PC-3 (cell line): Measurements from ENCODE around the gene METAP1D. TPM values are rescaled to one million over a fixed set of nuclear protein-coding genes. Genes with fewer than 3 reads are reported as not detected.

Source experiments
- ATAC-seq: fragments of 200-7000 bp; cut with Tn5 transposase; 2 replicates; pipeline ENCODE4 v1.9.1; 2020; ENCODE audit warnings: mild to moderate bottlenecking, moderate library complexity
- BruUV-seq: library from RNA; stranded (reverse); fragments of 400-500 nt; replicated peaks from 2 replicates; lab custom pipeline; 2021; lab: Mats Ljungman, UMichigan
- CTCF ChIA-PET: fragments of 300-600 bp; sonication (Branson Sonifier 250); formaldehyde crosslinking; loops from one replicate; lab custom pipeline; 2022; ENCODE audit warnings: antibody characterized with exemption; lab: Charles Lee
- POLR2A ChIA-PET: fragments of 300-600 bp; sonication (Branson Sonifier 250); formaldehyde crosslinking; loops from one replicate; lab custom pipeline; 2022; ENCODE audit warnings: antibody characterized with exemption; ENCODE audit not compliant: unreplicated experiment; lab: Charles Lee
- DNase-seq: peaks from one replicate; pipeline ENCODE4 v3.0.0-alpha.2; 2015
- H2AFZ ChIP-seq: fragments of 300-600 bp; sonication (generic); 2 replicates; pipeline ENCODE4 v1.6.0; 2016; ENCODE audit warnings: antibody characterized with exemption, low read length
- H3F3A ChIP-seq: fragments of 300-600 bp; sonication (generic); one replicate; pipeline ENCODE4 v1.6.0; 2017; ENCODE audit warnings: antibody characterized with exemption, low read length, control low read depth, mild to moderate bottlenecking; ENCODE audit not compliant: unreplicated experiment
- H3K27ac ChIP-seq: fragments of 300-600 bp; sonication (generic); 2 replicates; pipeline ENCODE4 v1.5.1; 2016; ENCODE audit warnings: mild to moderate bottlenecking, low read length
- H3K27me3 ChIP-seq: fragments of 300-600 bp; sonication (generic); 2 replicates; pipeline ENCODE4 v1.6.1; 2016; ENCODE audit warnings: low read length, mixed read lengths
- H3K36me3 ChIP-seq: fragments of 300-600 bp; sonication (generic); 2 replicates; pipeline ENCODE4 v1.6.1; 2016; ENCODE audit warnings: low read depth, mixed run types, low read length, mixed read lengths
- H3K4me1 ChIP-seq: fragments of 300-600 bp; sonication (generic); 2 replicates; pipeline ENCODE4 v1.5.1; 2016; ENCODE audit warnings: low read length; ENCODE audit not compliant: insufficient read depth
- H3K4me2 ChIP-seq: fragments of 300-600 bp; sonication (generic); 2 replicates; pipeline ENCODE4 v1.6.0; 2016; ENCODE audit warnings: low read length
- H3K4me3 ChIP-seq: fragments of 300-600 bp; sonication (generic); 2 replicates; pipeline ENCODE4 v1.5.1; 2016; ENCODE audit warnings: mild to moderate bottlenecking, low read length, mixed read lengths
- H3K79me2 ChIP-seq: fragments of 300-600 bp; sonication (generic); 2 replicates; pipeline ENCODE4 v1.6.1; 2017; ENCODE audit warnings: low read length, mixed read lengths
- H3K9ac ChIP-seq: fragments of 300-600 bp; sonication (generic); 2 replicates; pipeline ENCODE4 v1.6.0; 2016; ENCODE audit warnings: mild to moderate bottlenecking, low read length
- H3K9me2 ChIP-seq: fragments of 300-600 bp; sonication (generic); replicated peaks from 2 replicates; pipeline ENCODE4 v1.6.1; 2016; ENCODE audit warnings: mixed run types, low read length, mixed read lengths
- H3K9me3 ChIP-seq: fragments of 300-600 bp; sonication (generic); 2 replicates; pipeline ENCODE4 v1.6.1; 2016; ENCODE audit warnings: low read length, mixed read lengths
- H4K20me1 ChIP-seq: fragments of 300-600 bp; sonication (generic); 2 replicates; pipeline ENCODE4 v1.6.1; 2016; ENCODE audit warnings: low read length, mixed read lengths
- EZH2 ChIP-seq: fragments of 300-600 bp; sonication (generic); IDR thresholded peaks from one replicate; pipeline ENCODE4 v1.6.1; 2017; ENCODE audit warnings: antibody characterized with exemption, mild to moderate bottlenecking, low read length; ENCODE audit not compliant: unreplicated experiment
- EZH2phosphoT487 ChIP-seq: fragments of 300-600 bp; sonication (generic); IDR thresholded peaks from 2 replicates; pipeline ENCODE4 v1.6.1; 2018; ENCODE audit warnings: mild to moderate bottlenecking, antibody characterized with exemption, low read length, borderline replicate concordance
- intact Hi-C: fragments of 100-400 bp; cut with micrococcal nuclease; formaldehyde crosslinking; loops from 2 replicates; pipeline ENCODE4 v1.9.0; 2023
- total RNA-seq: library from RNA; depleted of rRNA; stranded (reverse); fragments of >200 nt; gene quantifications from 2 replicates; pipeline ENCODE4 v1.2.3, GENCODE V29; 2014
- TF ChIP-seq, protein P1 (sequence below): fragments of 300-600 bp; sonication (generic); conservative IDR thresholded peaks from 2 replicates; pipeline ENCODE4 v1.5.1; 2017; ENCODE audit warnings: antibody characterized with exemption, low read depth, mild to moderate bottlenecking, low read length

The METAP1D gene
- total RNA-seq, 1 experiment from 2014 or later = 12.0 TPM

- no TSS peak for BruUV-seq
- CTCF ChIA-PET = interaction anchor here (0.6 kb wide), 1 partner anchor 411 kb away, joined by 4 read pairs; no protein-coding TSS in a partner anchor
Observed at GRCh38 chr2:172038121-172038520, 38.4 kb downstream of the METAP1D start.

GRCh38 chr2:172038604-172039003, 38.9 kb downstream of the METAP1D start:
- H3K27me3 ChIP-seq = no peaks in the 10 kb centered on the region
- no peaks in the 10 kb centered on the region for H3K79me2 ChIP-seq
- no peaks in the 10 kb centered on the region for H3K9me3 ChIP-seq
- no peak overlapping the region for H2AFZ ChIP-seq
- H3K4me1 ChIP-seq = peaks cover 18% of the 10 kb centered on the region
- CTCF ChIA-PET = interaction anchor here (0.6 kb wide), 2 partner anchors 106 to 412 kb away, joined by 3 to 4 read pairs; no protein-coding TSS in a partner anchor
- no peak overlapping the region for H3K9ac ChIP-seq
- no peaks in the 10 kb centered on the region for H3K36me3 ChIP-seq
- DNase-seq (peak; percentile 95), ATAC-seq (peak; percentile 96)
- intact Hi-C loops = loop anchor here (2.0 kb wide), 2 partner anchors 46 to 56 kb away; partner anchors contain the start of gene DLX1
- TF ChIP-seq EZH2 = no peak
- TF ChIP-seq EZH2phosphoT487 = no peak
- TF ChIP-seq, protein P1, sequence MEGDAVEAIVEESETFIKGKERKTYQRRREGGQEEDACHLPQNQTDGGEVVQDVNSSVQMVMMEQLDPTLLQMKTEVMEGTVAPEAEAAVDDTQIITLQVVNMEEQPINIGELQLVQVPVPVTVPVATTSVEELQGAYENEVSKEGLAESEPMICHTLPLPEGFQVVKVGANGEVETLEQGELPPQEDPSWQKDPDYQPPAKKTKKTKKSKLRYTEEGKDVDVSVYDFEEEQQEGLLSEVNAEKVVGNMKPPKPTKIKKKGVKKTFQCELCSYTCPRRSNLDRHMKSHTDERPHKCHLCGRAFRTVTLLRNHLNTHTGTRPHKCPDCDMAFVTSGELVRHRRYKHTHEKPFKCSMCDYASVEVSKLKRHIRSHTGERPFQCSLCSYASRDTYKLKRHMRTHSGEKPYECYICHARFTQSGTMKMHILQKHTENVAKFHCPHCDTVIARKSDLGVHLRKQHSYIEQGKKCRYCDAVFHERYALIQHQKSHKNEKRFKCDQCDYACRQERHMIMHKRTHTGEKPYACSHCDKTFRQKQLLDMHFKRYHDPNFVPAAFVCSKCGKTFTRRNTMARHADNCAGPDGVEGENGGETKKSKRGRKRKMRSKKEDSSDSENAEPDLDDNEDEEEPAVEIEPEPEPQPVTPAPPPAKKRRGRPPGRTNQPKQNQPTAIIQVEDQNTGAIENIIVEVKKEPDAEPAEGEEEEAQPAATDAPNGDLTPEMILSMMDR = no peak
- peak overlapping the region; percentile 44 for H3K4me2 ChIP-seq
- H3K4me3 ChIP-seq = no peak overlapping the region
- no peaks in the 10 kb centered on the region for H3F3A ChIP-seq
- BruUV-seq = no TSS peak
- POLR2A ChIA-PET = interaction anchor here (0.6 kb wide), 1 partner anchor 33 kb away, joined by 8 read pairs; no protein-coding TSS in a partner anchor
- no peaks in the 10 kb centered on the region for H4K20me1 ChIP-seq
- H3K27ac ChIP-seq = peak overlapping the region; percentile 65
- H3K9me2 ChIP-seq = no peaks in the 10 kb centered on the region

More at GRCh38 chr2:172038121-172038520, 38.4 kb downstream of the METAP1D start:
- Histone ChIP-seq H4K20me1 (no peaks in the 10 kb centered on the region), H3K4me3 (no peak overlapping the region), H3K79me2 (no peaks in the 10 kb centered on the region), H3K27ac (peak overlapping the region; percentile 25), H3K4me1 (peaks cover 18% of the 10 kb centered on the region), H3K9me2 (no peaks in the 10 kb centered on the region), H3K9ac (no peak overlapping the region), H2AFZ (no peak overlapping the region), H3K4me2 (peak overlapping the region; percentile 44), H3K36me3 (no peaks in the 10 kb centered on the region), H3K9me3 (no peaks in the 10 kb centered on the region), H3K27me3 (no peaks in the 10 kb centered on the region), H3F3A (no peaks in the 10 kb centered on the region)
- no peak for TF ChIP-seq EZH2phosphoT487
- TF ChIP-seq EZH2 = no peak
- no peak for ATAC-seq
- intact Hi-C loops = loop anchor here (2.0 kb wide), 2 partner anchors 47 to 57 kb away; partner anchors contain the start of gene DLX1
- POLR2A ChIA-PET = interaction anchor here (0.6 kb wide), 1 partner anchor 33 kb away, joined by 8 read pairs; no protein-coding TSS in a partner anchor
- DNase-seq = no peak

GRCh38 chr2:172039011-172039704, 39.4 kb downstream of the METAP1D start:
- peak; percentile 40 for ATAC-seq
- H3K4me1 ChIP-seq = peaks cover 18% of the 10 kb centered on the region
- CTCF ChIA-PET = interaction anchor here (0.6 kb wide), 1 partner anchor 105 kb away, joined by 3 read pairs; no protein-coding TSS in a partner anchor
- H3K9me3 ChIP-seq = no peaks in the 10 kb centered on the region
- intact Hi-C loops = loop anchor here (2.0 kb wide), 2 partner anchors 46 to 56 kb away; partner anchors contain the start of gene DLX1
- POLR2A ChIA-PET = no interaction called here
- H3K27me3 ChIP-seq = no peaks in the 10 kb centered on the region
- no peaks in the 10 kb centered on the region for H3K36me3 ChIP-seq
- DNase-seq = no peak
- H3K27ac ChIP-seq = peak overlapping the region; percentile 65
- no peak overlapping the region for H3K4me3 ChIP-seq
- BruUV-seq = no TSS peak
- H4K20me1 ChIP-seq = no peaks in the 10 kb centered on the region
- TF ChIP-seq EZH2phosphoT487 = no peak
- peak overlapping the region; percentile 8; the same call in 1 of the 2 replicates for H3K9ac ChIP-seq
- H3F3A ChIP-seq = no peaks in the 10 kb centered on the region
- no peak overlapping the region for H2AFZ ChIP-seq
- no peaks in the 10 kb centered on the region for H3K79me2 ChIP-seq
- peak overlapping the region; percentile 19; the same call in 1 of the 2 replicates for H3K4me2 ChIP-seq
- H3K9me2 ChIP-seq = no peaks in the 10 kb centered on the region
